ENCODE data around the gene TRIM61. TPM values are rescaled to one million over a fixed set of nuclear protein-coding genes. Genes with fewer than 3 reads are reported as not detected.
A peak's percentile ranks its signal among the peaks of the same experiment; 100 is the strongest.
"Not testable (repeated sequence)": the region's sequence is repeated elsewhere in the genome, so short reads cannot be mapped to it uniquely, and the experiment has no call there.

TRIM61 gene
- not detected for total RNA-seq

- Histone ChIP-seq H3K36me3 (peaks cover 0 to 3% of the 10 kb centered on the region in 2 donors), H3K9me3 (no peaks in the 10 kb centered on the region), H3K27ac (peak within 1 kb of the TSS in 1 of 2 donors; percentile 46), H3K4me3 (peak within 1 kb of the TSS; percentile 38 to 73), H3K27me3 (no peaks in the 10 kb centered on the region), H3K4me1 (no peaks in the 10 kb centered on the region)
- intact Hi-C loops (cut with DNase I), result no loop called here
- DNase-seq (ENCODE audit: low spot score in 2 of 2), result no peak
- TF ChIP-seq CTCF (IDR thresholded peaks at IDR 0.05), result no peak
These were observed at the start of gene TRIM61 for GRCh38 chr4:164977243-164978164. TRIM61 (minus strand) TSS chr4:164977657; CDS start chr4:164970002, 7,655 bp downstream.

GRCh38 chr4:165025782-165026181 lies 48.3 kb upstream of the TRIM61 start:
- H3K27me3 ChIP-seq; DNase-seq (ENCODE audit: low spot score in 2 of 2); H3K4me3 ChIP-seq; H3K27ac ChIP-seq; H3K9me3 ChIP-seq; intact Hi-C loops (cut with DNase I); H3K36me3 ChIP-seq; H3K4me1 ChIP-seq: not testable (repeated sequence)

GRCh38 chr4:165019995-165020394 lies 42.5 kb upstream of the TRIM61 start:
- H3K27me3 ChIP-seq; H3K27ac ChIP-seq; intact Hi-C loops (cut with DNase I); H3K4me1 ChIP-seq; H3K36me3 ChIP-seq; H3K9me3 ChIP-seq; H3K4me3 ChIP-seq; DNase-seq (ENCODE audit: low spot score in 2 of 2): not testable (repeated sequence)

- no peaks in the 10 kb centered on the region for H3K27me3 ChIP-seq
- intact Hi-C loops (cut with DNase I), result no loop called here
- no peak for DNase-seq (ENCODE audit: low spot score in 2 of 2)
These were observed 39.5 kb upstream of the TRIM61 start for GRCh38 chr4:165016971-165017370.

GRCh38 chr4:165013691-165014090 lies 36.2 kb upstream of the TRIM61 start:
- intact Hi-C loops (cut with DNase I), result no loop called here
- H3K4me1 ChIP-seq, result no peaks in the 10 kb centered on the region
- H3K36me3 ChIP-seq, result no peaks in the 10 kb centered on the region
- H3K9me3 ChIP-seq, result no peaks in the 10 kb centered on the region
- no peak overlapping the region for H3K4me3 ChIP-seq
- no peak for TF ChIP-seq CTCF (IDR thresholded peaks at IDR 0.05)
- no peak for DNase-seq (ENCODE audit: low spot score in 2 of 2)
- H3K27ac ChIP-seq, result no peak overlapping the region
- no peaks in the 10 kb centered on the region for H3K27me3 ChIP-seq

More at GRCh38 chr4:165016971-165017370, 39.5 kb upstream of the TRIM61 start:
- Histone ChIP-seq H3K4me3 (no peak overlapping the region), H3K36me3 (no peaks in the 10 kb centered on the region), H3K27ac (no peak overlapping the region), H3K4me1 (no peaks in the 10 kb centered on the region), H3K9me3 (no peaks in the 10 kb centered on the region)
- no peak for TF ChIP-seq CTCF (IDR thresholded peaks at IDR 0.05)

GRCh38 chr4:165011403-165011802 lies 33.9 kb upstream of the TRIM61 start:
- Histone ChIP-seq H3K9me3 (no peaks in the 10 kb centered on the region), H3K36me3 (no peaks in the 10 kb centered on the region), H3K27ac (no peak overlapping the region), H3K4me3 (no peak overlapping the region), H3K4me1 (no peaks in the 10 kb centered on the region), H3K27me3 (no peaks in the 10 kb centered on the region)
- intact Hi-C loops (cut with DNase I), result no loop called here
- DNase-seq (ENCODE audit: low spot score in 2 of 2), result no peak
- TF ChIP-seq CTCF (IDR thresholded peaks at IDR 0.05), result no peak

All from ascending aorta (tissue), 2 donors.